ENCODE measurements around the gene TMEM86A. TPM values are rescaled to one million over a fixed set of nuclear protein-coding genes. Genes with fewer than 3 reads are reported as not detected.

The TMEM86A gene
- total RNA-seq, 2 experiments from 2014 or later: 0.92 to 2.7 TPM

DNA sequence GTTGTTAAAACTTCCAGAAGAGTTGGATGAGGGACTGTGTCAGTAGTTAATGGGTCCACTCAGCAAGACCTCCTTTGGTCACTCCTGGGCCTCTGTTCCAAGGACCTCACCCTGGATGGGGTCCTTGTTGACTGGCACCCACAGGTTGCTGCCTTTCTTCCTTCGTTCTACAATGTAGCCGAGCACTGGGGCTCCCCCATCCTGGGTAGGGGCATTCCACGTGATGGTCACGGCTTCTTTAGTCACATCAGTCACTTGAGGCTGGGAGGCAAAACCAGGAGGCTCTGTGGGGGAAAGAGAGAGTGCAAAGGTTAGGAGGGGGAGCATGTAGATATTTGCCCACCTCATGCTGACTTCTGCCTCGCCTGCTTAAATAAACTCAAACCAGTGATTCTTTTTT, 12.0 kb downstream of the TMEM86A start:
- Histone ChIP-seq H3K4me2 (ENCODE audit: low read length) (no peak overlapping the region), H3K9me2 (ENCODE audit: insufficient read depth, low read length) (no peaks in the 10 kb centered on the region), H3K4me3 (ENCODE audit: low read depth, low read length, poor library complexity, severe bottlenecking) (no peak overlapping the region), H3K36me3 (ENCODE audit: insufficient read depth, low read length) (no peaks in the 10 kb centered on the region), H2AFZ (ENCODE audit: low read length) (no peak overlapping the region), H3K27ac (ENCODE audit: low read depth, low read length, poor library complexity, severe bottlenecking) (no peak overlapping the region), H3K4me1 (ENCODE audit: insufficient read depth, low read length, poor library complexity, severe bottlenecking) (no peaks in the 10 kb centered on the region), H3K9me3 (ENCODE audit: low read length) (no peaks in the 10 kb centered on the region), H3K79me2 (ENCODE audit: insufficient read depth, low read depth, low read length) (no peaks in the 10 kb centered on the region), H4K20me1 (ENCODE audit: insufficient read depth, low read length) (no peaks in the 10 kb centered on the region)
- DNase-seq (ENCODE audit: low spot score): no peak
- no TSS peak for BruUV-seq (replicated peaks)
- POLR2A ChIA-PET: no interaction called here
- intact Hi-C loops (cut with micrococcal nuclease; ENCODE audit: unreplicated experiment): no loop called here
- CTCF ChIA-PET (ENCODE audit: unreplicated experiment): no interaction called here
- TF ChIP-seq, protein P1, sequence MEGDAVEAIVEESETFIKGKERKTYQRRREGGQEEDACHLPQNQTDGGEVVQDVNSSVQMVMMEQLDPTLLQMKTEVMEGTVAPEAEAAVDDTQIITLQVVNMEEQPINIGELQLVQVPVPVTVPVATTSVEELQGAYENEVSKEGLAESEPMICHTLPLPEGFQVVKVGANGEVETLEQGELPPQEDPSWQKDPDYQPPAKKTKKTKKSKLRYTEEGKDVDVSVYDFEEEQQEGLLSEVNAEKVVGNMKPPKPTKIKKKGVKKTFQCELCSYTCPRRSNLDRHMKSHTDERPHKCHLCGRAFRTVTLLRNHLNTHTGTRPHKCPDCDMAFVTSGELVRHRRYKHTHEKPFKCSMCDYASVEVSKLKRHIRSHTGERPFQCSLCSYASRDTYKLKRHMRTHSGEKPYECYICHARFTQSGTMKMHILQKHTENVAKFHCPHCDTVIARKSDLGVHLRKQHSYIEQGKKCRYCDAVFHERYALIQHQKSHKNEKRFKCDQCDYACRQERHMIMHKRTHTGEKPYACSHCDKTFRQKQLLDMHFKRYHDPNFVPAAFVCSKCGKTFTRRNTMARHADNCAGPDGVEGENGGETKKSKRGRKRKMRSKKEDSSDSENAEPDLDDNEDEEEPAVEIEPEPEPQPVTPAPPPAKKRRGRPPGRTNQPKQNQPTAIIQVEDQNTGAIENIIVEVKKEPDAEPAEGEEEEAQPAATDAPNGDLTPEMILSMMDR (conservative IDR thresholded peaks at IDR 0.05; ENCODE audit: low read length): no peak
- TF ChIP-seq EZH2phosphoT487 (IDR thresholded peaks at IDR 0.05; ENCODE audit: borderline replicate concordance, low read depth, low read length): no peak

- no peaks in the 10 kb centered on the region for H3K79me2 ChIP-seq (ENCODE audit: insufficient read depth, low read depth, low read length)
- H3K36me3 ChIP-seq (ENCODE audit: insufficient read depth, low read length): no peaks in the 10 kb centered on the region
- H3K27ac ChIP-seq (ENCODE audit: low read depth, low read length, poor library complexity, severe bottlenecking): no peak overlapping the region
- TF ChIP-seq, protein P1 (conservative IDR thresholded peaks at IDR 0.05; ENCODE audit: low read length): no peak
- TF ChIP-seq EZH2phosphoT487 (IDR thresholded peaks at IDR 0.05; ENCODE audit: borderline replicate concordance, low read depth, low read length): no peak
- no peak overlapping the region for H2AFZ ChIP-seq (ENCODE audit: low read length)
- H3K4me1 ChIP-seq (ENCODE audit: insufficient read depth, low read length, poor library complexity, severe bottlenecking): no peaks in the 10 kb centered on the region
- no peak for DNase-seq (ENCODE audit: low spot score)
- no peak overlapping the region for H3K4me2 ChIP-seq (ENCODE audit: low read length)
- H4K20me1 ChIP-seq (ENCODE audit: insufficient read depth, low read length): no peaks in the 10 kb centered on the region
- no peaks in the 10 kb centered on the region for H3K9me3 ChIP-seq (ENCODE audit: low read length)
- intact Hi-C loops (cut with micrococcal nuclease; ENCODE audit: unreplicated experiment): no loop called here
- H3K9me2 ChIP-seq (ENCODE audit: insufficient read depth, low read length): no peaks in the 10 kb centered on the region
- POLR2A ChIA-PET: no interaction called here
- BruUV-seq (replicated peaks): no TSS peak
- no peak overlapping the region for H3K4me3 ChIP-seq (ENCODE audit: low read depth, low read length, poor library complexity, severe bottlenecking)
- CTCF ChIA-PET (ENCODE audit: unreplicated experiment): interaction anchor here (0.5 kb wide), 1 partner anchor 49 kb away, joined by 3 read pairs; no protein-coding TSS in a partner anchor
Observed at GRCh38 chr11:18713646-18714442, 15.3 kb downstream of the TMEM86A start.

- Histone ChIP-seq H4K20me1 (ENCODE audit: insufficient read depth, low read length) (no peaks in the 10 kb centered on the region), H3K9me2 (ENCODE audit: insufficient read depth, low read length) (no peaks in the 10 kb centered on the region), H3K27ac (ENCODE audit: low read depth, low read length, poor library complexity, severe bottlenecking) (no peak overlapping the region), H2AFZ (ENCODE audit: low read length) (no peak overlapping the region), H3K4me1 (ENCODE audit: insufficient read depth, low read length, poor library complexity, severe bottlenecking) (no peaks in the 10 kb centered on the region), H3K36me3 (ENCODE audit: insufficient read depth, low read length) (no peaks in the 10 kb centered on the region), H3K4me3 (ENCODE audit: low read depth, low read length, poor library complexity, severe bottlenecking) (no peak overlapping the region), H3K9me3 (ENCODE audit: low read length) (no peaks in the 10 kb centered on the region), H3K4me2 (ENCODE audit: low read length) (no peak overlapping the region), H3K79me2 (ENCODE audit: insufficient read depth, low read depth, low read length) (no peaks in the 10 kb centered on the region)
- no peak for DNase-seq (ENCODE audit: low spot score)
- CTCF ChIA-PET (ENCODE audit: unreplicated experiment): interaction anchor here (0.5 kb wide), 1 partner anchor 48 kb away, joined by 3 read pairs; no protein-coding TSS in a partner anchor
- no peak for TF ChIP-seq EZH2phosphoT487 (IDR thresholded peaks at IDR 0.05; ENCODE audit: borderline replicate concordance, low read depth, low read length)
- TF ChIP-seq, protein P1 (conservative IDR thresholded peaks at IDR 0.05; ENCODE audit: low read length): no peak
- POLR2A ChIA-PET: no interaction called here
- no TSS peak for BruUV-seq (replicated peaks)
- intact Hi-C loops (cut with micrococcal nuclease; ENCODE audit: unreplicated experiment): no loop called here
Observed at GRCh38 chr11:18714443-18714780, 15.8 kb downstream of the TMEM86A start.

Measured in OCI-LY7 (cell line).